Astrocyte of the cerebellum (primary cell): ENCODE results near the gene SEZ6.

Experiments used
- DNase-seq: peaks from one replicate; pipeline ENCODE4 v3.0.0-alpha.2; 2011; ENCODE audit warnings: low read depth
- H3K4me3 ChIP-seq: 2 replicates; pipeline ENCODE4 v1.5.1; 2011; ENCODE audit warnings: mild to moderate bottlenecking, low read depth, low read length, moderate library complexity
- CTCF ChIP-seq: IDR thresholded peaks from 2 replicates; pipeline ENCODE4 v1.5.1; 2012; ENCODE audit warnings: low read length, low read depth, moderate library complexity, mild to moderate bottlenecking; ENCODE audit errors: missing control alignments
- in situ Hi-C: cut with HindIII; loops from 2 replicates; pipeline ENCODE4 v1.10.0; 2017; ENCODE audit warnings: low sequenced_read_pairs

The SEZ6 gene

GRCh38 chr17:28912281-28912937 lies 93.4 kb downstream of the SEZ6 start:
- TF ChIP-seq CTCF, result peak; percentile 19
- H3K4me3 ChIP-seq, result no peak overlapping the region
- no peak for DNase-seq
- in situ Hi-C loops, result no loop called here

GRCh38 chr17:28911411-28912045 lies 94.3 kb downstream of the SEZ6 start:
- no peak overlapping the region for H3K4me3 ChIP-seq
- in situ Hi-C loops, result no loop called here
- DNase-seq, result no peak
- no peak for TF ChIP-seq CTCF

GRCh38 chr17:28910534-28910933 lies 95.3 kb downstream of the SEZ6 start:
- no peak for DNase-seq
- no peak for TF ChIP-seq CTCF
- no peak overlapping the region for H3K4me3 ChIP-seq
- in situ Hi-C loops, result no loop called here

GRCh38 chr17:28908640-28909167 lies 97.1 kb downstream of the SEZ6 start:
- peak; percentile 67 for DNase-seq
- no peak overlapping the region for H3K4me3 ChIP-seq
- in situ Hi-C loops, result loop anchor here (5.0 kb wide), 1 partner anchor 41 kb away; no protein-coding TSS in a partner anchor
- TF ChIP-seq CTCF, result no peak

- in situ Hi-C loops, result loop anchor here (5.0 kb wide), 1 partner anchor 41 kb away; no protein-coding TSS in a partner anchor
- H3K4me3 ChIP-seq, result no peak overlapping the region
- no peak for TF ChIP-seq CTCF
- no peak for DNase-seq
These were observed 97.9 kb downstream of the SEZ6 start for GRCh38 chr17:28907709-28908475.

GRCh38 chr17:28906706-28907438 lies 99.0 kb downstream of the SEZ6 start:
- no peak overlapping the region for H3K4me3 ChIP-seq
- DNase-seq, result no peak
- no peak for TF ChIP-seq CTCF
- in situ Hi-C loops, result loop anchor here (5.0 kb wide), 1 partner anchor 40 kb away; no protein-coding TSS in a partner anchor
